Spleen (tissue), 7 donors: Measurements from ENCODE around the gene MMP25.

Experiments
- CTCF ChIP-seq, 11 experiments: fragments of 200-600 bp in 7 of 11; fragments of 450-650 bp in 4 of 11; sonication (generic) in 4 of 11; IDR thresholded peaks in 8 of 11; conservative IDR thresholded peaks in 3 of 11; 1 replicate in 7 of 11; 2 replicates in 4 of 11; pipeline versions ENCODE4 v1.4.0 to v1.8.0; 2016 to 2021; ENCODE audit warnings: antibody characterized with exemption in 11 of 11, inconsistent platforms in 4 of 11, mild to moderate bottlenecking in 1 of 11
- POLR2A ChIP-seq, 3 donors: fragments of 450-650 bp; IDR thresholded peaks; one replicate each; pipeline ENCODE4 v1.5.1; 2017; ENCODE audit warnings: antibody characterized with exemption in 3 of 3, mild to moderate bottlenecking in 1 of 3
- POLR2AphosphoS5 ChIP-seq, 3 donors: sonication (generic); formaldehyde crosslinking; IDR thresholded peaks; one replicate each; pipeline ENCODE4 v1.5.1; 2017; ENCODE audit warnings: antibody characterized with exemption in 3 of 3
- donor health status: DM: no; HTN: no; CAD: no; lungs with moderate emphysema.
- donor health status: DM: no; HTN: no; CAD: no.
- donor health status: DM: no; HTN: no; CAD: no.

- TF ChIP-seq POLR2AphosphoS5 (IDR thresholded peaks at IDR 0.05) (no peak), CTCF (IDR thresholded peaks at IDR 0.05 in 8 of 11, conservative IDR thresholded peaks at IDR 0.05 in 3 of 11) (no peak), POLR2A (IDR thresholded peaks at IDR 0.05) (no peak)
These were observed 23.0 kb upstream of the MMP25 start for GRCh38 chr16:3023415-3023668.
